ENCODE results near the gene ENTPD1.
"Not testable (repeated sequence)": the region's sequence is repeated elsewhere in the genome, so short reads cannot be mapped to it uniquely, and the experiment has no call there.

ENTPD1 gene

DNA sequence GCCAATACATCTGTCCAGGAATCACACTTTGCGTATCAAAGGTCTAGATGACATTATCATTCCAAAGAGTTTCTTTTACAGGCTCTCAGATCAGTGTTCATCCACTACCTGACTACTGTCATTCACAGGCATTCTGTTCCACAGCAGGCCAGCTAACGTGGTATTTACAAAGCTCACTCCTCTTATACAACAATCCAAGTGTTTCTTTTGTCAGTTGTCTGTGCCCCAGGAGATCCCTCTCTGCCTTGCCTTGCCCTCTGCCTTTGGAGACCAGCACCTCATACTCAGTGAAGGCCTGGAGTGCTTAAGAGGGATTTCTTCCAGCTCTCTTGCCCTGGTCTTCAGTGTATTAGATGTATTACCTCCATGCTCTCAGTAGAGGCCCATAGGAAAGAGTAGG is 117.2 kb downstream of the ENTPD1 start:
- DNase-seq: no peak

DNA sequence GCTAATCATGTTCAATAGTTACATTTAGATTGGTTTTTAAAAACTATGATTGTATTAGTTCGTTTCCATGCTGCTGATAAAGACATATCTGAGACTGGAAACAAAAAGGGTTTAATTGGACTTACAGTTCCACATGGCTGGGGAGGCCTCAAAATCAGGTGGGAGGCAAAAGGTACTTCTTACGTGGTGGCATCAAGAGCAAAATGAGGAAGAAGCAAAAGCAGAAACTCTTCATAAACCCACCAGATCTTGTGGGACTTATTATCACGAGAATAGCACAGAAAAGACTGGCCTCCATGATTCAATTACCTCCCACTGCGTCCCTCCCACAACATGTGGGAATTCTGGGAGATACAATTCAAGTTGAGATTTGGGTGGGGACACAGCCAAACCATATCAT is 117.7 kb downstream of the ENTPD1 start:
- DNase-seq: no peak

DNA sequence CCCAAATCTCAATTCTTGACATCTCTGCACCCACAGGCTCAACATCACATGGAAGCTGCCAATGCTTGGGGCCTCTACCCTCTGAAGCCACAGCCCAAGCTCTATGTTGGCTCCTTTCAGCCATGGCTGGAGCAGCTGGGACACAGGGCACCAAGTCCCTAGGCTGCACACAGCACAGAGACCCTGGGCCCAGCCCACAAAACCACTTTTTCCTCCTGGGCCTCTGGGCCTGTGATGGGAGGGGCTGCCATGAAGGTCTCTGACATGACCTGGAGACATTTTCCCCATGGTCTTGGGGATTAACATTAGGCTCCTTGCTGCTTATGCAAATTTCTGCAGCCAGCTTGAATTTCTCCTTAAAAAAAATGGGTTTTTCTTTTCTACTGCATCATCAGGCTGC is 118.8 kb downstream of the ENTPD1 start:
- DNase-seq: not testable (repeated sequence)

DNA sequence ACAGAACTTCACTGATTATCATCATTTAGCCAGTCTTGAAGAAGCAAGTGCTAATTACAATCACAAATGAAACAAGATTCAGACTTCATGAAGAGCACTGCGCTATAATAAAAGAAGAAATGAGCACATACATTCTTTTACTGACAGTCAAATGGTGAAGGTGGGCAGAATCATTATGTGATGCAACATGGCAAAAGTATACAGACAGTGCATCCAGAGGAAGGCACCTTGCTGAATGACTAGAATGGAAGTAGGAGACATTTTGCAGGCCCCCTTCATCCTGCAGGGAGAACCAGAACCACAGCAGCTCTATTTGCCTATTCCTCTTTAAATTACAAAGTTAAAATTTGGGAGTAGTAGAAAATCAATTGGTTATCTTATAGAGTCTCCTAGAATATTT is 120.8 kb downstream of the ENTPD1 start:
- DNase-seq: no peak

DNA sequence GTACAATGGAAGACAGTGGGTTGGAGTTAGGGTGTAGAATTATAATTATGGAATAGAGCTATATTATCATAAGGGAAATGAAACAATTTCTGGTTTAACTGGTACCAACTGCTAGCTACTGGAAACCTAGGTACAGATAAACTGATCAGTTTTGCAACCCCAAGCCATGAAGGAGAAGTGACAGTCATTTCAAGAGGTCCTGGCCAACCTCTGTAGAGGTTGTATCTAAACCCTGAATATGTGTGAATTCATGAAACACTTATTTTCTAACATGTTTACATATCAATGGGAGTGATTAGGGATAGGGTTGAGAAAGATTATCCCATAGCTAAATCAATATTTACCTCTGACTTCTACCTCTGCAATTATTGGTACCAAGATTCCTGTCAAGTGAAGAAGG is 121.9 kb downstream of the ENTPD1 start:
- DNase-seq: no peak

DNA sequence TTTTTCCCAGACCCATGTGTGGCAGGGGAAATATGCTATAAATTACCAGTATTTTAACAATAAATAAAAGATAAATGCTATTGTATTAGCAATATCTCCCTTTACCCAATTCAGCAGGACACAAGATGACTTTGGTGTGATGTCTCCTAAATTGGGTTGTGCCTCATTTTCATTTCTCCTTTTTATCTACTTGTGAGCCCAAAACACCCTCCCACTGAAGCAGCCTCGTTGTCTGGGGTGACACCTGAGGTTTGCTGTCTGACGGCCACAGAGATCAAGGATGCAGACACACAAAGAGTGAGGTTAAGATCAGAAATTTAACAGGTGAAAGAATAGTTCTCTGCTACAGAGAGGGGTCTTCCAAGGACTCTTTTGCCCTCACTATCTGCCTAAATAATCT is 124.7 kb downstream of the ENTPD1 start:
- DNase-seq: no peak

DNA sequence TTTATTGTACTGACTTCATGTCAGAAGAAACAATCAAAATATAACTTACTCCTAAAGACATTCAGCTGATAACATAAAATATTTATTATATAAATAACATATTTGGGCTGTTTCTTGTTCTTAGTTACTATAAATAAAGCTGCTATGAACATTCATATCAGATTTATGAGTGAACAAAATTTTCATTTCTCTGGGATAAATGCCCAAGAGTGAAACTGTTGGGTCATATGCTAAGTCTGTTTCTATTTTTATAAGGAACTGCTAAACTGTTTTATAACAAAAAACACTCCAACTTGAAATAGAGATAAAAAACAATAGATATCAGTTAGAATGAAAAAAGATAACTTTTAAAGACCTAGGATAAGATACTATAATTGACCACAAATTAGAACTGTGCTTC is 125.4 kb downstream of the ENTPD1 start:
- no peak for DNase-seq

DNA sequence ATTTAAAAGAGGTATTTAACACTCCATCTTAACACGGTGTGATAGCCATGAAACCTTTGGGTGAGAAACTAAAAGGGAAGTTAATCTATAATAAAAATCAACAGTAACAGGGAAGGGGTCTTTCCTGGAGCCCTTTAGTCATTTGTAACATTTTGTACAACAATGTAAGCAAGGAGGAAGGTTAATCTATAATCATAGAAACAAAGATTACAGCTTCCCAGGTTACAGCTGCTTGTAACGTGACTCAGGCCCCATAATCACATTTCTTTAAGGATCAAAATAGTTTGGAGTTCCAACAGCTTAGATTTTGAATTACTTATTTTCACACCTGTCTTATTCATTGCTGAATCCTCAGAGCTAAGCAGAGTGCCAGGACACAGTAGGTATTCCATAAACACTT is 133.9 kb downstream of the ENTPD1 start:
- no peak for DNase-seq

DNA sequence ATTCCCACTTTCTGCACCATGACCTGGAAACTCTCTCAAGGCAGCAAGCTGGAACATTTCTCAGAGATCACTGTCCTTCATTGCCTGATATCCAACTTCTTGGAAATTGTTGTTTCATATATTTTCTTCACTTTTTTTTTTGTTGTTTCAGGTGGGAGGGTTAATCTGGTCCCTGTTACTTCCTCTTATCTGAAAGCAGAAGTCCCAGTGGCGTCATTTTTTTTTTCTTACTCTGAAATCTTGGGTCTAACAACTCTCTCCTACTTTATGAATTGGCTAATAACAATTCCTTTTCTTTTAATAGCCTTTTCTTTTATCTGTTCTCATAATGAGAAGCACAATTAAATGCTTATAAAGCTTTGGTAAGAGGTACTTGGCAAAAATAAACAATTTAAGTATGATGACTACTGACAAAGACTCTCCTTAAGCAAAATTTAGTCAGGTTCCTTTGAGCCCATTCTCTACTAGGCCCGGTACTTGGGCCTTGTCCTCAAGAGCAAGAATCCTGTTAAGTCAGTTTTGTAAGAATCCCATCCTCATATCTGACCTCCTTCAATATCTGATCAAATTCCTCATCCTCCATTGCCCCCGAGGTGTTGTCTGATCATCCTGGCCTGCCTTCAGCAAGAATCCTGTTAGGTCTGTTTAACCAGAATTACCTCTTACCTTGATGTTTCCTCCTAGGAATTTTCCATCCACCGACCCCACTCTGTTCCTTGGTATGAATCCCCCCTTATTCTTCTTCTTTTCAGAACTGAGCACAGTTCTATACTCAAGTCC is 140.3 kb downstream of the ENTPD1 start:
- DNase-seq: no peak

DNA sequence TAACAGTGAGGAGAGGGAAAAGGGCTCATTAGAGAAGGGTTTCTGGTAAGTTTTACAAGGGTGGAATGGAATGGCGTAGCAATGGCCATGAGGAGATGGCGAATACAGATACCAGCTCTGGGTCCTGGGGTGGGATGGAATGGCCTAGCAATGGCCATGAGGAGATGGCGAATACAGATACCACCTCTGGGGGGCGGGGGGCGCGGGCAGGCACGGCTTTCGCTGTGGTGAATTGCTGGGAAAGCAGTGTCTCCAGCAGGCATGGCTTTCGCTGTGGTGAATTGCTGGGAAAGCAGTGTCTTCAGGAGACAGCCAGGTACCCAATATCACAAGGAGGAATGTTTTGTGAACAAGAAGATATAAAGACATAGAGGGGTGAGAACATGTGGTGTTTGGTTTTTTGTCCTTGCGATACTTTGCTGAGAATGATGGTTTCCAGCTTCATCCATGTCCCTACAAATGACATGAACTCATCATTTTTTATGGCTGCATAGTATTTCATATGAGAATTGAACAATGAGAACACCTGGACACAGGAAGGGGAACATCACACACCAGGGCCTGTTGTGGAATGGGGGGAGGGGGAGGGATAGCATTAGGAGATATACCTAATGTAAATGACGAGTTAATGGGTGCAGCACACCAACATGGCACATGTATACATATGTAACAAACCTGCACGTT is 150.1 kb downstream of the ENTPD1 start:
- not testable (repeated sequence) for DNase-seq

DNA sequence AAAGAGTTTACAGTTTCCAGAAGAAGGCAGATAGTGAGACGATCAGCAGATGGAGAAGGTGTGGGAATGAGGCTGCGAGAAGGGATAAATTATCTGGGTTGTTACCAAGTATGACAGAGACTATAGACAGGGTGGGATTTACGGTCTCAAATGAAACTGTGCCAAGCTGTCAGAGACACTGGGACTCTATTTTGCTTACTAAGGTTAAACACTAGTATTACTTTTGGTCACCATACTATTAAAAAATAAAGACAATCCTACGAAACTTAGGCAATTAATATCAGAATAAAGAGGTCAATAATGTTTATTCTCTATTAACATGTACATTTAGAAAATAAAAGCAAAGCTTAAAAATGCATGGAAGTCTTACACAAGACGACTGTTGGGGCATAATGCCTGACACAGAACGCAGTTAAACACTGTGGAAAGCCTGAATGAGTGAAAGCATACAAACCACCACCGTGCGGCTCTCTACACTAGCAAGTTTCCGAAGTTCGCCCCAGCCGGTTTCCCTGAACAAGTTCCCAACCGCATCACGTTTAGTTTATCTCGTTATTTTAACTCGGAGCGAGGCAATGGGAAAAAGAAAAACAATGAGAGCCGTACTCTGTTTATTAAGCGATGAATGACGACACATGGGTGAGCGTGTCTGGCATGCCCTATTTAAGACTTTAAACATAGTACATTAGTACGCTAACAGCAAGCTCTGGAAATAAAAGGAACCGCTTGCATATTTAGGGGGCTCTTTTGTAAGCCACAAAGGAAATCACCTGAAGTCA is 150.9 kb downstream of the ENTPD1 start:
- DNase-seq: peak; percentile 62

DNA sequence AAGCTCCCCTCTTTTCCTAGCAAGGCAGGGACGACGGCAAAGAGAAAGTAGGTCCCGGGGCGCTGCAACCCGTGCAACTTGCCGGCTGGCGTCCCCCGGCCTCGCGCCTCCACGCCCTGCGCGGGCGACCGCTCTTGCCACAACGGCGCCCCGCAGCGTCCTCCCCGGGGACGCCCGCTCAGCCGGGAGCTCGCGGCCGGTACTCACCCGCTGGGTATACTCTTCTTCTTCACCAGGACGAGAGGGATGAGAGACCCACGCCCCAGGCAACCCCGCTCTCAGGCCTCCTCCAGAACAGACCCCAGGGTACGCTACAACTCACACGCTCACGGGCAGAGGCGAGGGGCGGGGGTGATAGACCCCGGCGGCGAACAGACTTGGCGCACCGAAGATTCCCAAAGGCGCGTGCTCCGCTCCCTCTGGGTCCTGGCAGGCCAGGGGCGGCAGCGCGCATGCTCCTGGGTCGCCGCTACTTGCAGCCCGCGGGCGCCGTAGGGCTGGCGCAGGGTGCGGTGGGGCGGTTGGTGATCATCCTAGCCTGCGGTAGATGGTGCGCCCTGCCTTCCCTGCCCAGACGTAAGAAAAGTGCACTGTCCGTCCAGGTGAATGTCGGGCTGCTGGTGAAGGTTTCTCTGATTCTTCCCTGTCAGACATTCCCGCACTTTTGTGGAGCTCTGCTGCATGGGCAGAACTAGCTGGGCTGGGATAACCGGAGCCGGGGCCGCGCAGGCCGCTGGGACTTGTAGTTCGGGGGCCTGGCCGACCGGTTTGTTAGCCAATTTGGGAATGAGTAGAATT is 151.7 kb downstream of the ENTPD1 start, which contains the start of gene CC2D2B:
Gene CC2D2B, plus strand, starts transcription at position 520 of the 798 bp plus-strand sequence. CDS start 3,349 bp downstream, outside the sequence.
- DNase-seq: peak; percentile 82

DNA sequence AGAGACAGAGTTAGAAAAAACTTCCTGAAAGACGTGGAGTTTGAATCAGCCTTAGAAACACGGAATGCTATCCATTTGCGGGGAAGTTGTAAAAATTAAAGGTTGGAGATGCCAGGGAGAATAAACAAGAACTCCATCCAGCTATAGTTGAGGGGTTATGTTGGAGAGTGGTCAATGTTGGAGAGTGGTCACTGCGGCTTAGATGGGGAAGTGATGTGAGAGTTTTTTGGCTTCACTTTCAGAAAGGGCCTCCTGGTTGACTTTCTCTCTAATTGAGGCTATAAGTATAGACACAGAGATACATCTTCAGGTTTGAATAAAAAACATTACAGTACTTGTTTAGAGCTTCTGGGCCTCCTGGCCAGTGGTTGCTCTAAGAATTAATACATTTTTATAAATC is 152.5 kb downstream of the ENTPD1 start:
- DNase-seq: no peak

DNA sequence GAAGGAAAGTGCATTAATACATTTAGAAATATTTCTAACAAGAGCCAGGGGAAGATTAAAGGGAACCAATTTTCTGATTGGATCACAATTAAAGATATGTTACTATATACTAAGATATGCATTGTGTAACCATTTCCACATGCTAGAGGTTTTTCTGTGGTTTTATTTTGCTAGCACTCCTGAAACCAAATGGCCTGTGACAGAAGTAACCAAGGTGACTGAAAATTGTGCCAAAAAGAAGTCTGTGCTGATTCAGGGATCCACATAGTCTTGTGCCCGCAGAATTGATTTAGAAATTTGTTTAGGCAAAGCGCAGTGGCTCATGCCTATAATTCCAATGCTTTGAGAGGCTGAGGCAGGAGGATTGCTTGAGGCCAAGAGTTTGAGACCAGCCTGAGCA is 153.6 kb downstream of the ENTPD1 start:
- no peak for DNase-seq

DNA sequence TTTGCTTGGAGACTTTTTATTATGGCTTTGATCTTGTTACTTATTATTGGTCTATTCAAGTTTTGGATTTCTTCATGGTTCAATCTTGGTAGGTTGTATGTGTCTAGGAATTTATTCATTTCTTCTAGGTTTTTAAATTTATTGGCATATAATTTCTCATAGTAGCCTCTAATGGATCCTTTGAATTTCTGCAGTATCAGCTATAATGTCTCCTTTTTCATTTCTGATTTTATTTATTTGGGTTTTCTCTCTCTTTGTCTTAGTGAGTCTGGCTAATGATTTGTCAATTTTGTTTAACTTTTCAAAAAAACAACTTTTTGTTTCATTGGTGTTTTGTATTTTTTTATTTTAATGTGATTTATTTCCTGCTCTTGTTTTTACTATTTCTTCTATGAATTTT is 160.1 kb downstream of the ENTPD1 start:
- not testable (repeated sequence) for DNase-seq

All from EL (cell line).